ENCODE measurements around the gene MAPK12.

GRCh38 chr22:50305393-50305922 lies 44.0 kb upstream of the MAPK12 start:
- no peak for TF ChIP-seq CTCF (conservative IDR thresholded peaks at IDR 0.05 in 1 of 2, IDR thresholded peaks at IDR 0.05 in 1 of 2; ENCODE audit: low read depth in 1 of 2, low read length in 2 of 2)
- TF ChIP-seq EZH2 (IDR thresholded peaks at IDR 0.05; ENCODE audit: low read length, missing control alignments): no peak

Data from fibroblast of lung (primary cell).